Stomach (tissue), 9 donors: Measurements from ENCODE around the gene PDE4D. TPM values are rescaled to one million over a fixed set of nuclear protein-coding genes. Genes with fewer than 3 reads are reported as not detected.

ENCODE experiments used
- DNase-seq, 2 donors: peaks; one replicate each; pipeline versions ENCODE4 v3.0.0 to v3.0.0-alpha.2; 2013 to 2019
- H3K27ac ChIP-seq, 5 donors: fragments of 200-600 bp in 4 of 5; sonication (generic) in 4 of 5; one replicate each; pipeline ENCODE4 v1.5.1; 2013 to 2019; ENCODE audit warnings: mild to moderate bottlenecking in 1 of 5, moderate library complexity in 1 of 5
- H3K27me3 ChIP-seq, 3 donors: fragments of 200-600 bp; sonication (generic); one replicate each; pipeline ENCODE4 v1.5.1; 2017 to 2019; ENCODE audit warnings: mixed run types in 1 of 3
- H3K36me3 ChIP-seq, 4 donors: fragments of 200-600 bp; sonication (generic); 1 replicate in 3 of 4; 2 replicates in 1 of 4; pipeline ENCODE4 v1.5.1; 2016 to 2019
- H3K4me1 ChIP-seq, 4 donors: fragments of 200-600 bp; sonication (generic); one replicate each; pipeline ENCODE4 v1.5.1; 2016 to 2019
- H3K4me3 ChIP-seq, 4 donors: fragments of 200-600 bp; sonication (generic) in 3 of 4; one replicate each; pipeline ENCODE4 v1.5.1; 2016 to 2019; ENCODE audit warnings: mild to moderate bottlenecking in 1 of 4
- H3K9me3 ChIP-seq, 4 donors: fragments of 200-600 bp; sonication (generic); one replicate each; pipeline ENCODE4 v1.5.1; 2016 to 2019
- CTCF ChIP-seq, 7 experiments: fragments of 450-650 bp in 4 of 7; fragments of 200-600 bp in 3 of 7; sonication (generic) in 3 of 7; IDR thresholded peaks; one replicate each; pipeline ENCODE4 v1.5.1; 2016 to 2019; ENCODE audit warnings: antibody characterized with exemption in 7 of 7, control low read depth in 2 of 7, mild to moderate bottlenecking in 1 of 7
- EP300 ChIP-seq: sonication (generic); formaldehyde crosslinking; IDR thresholded peaks from one replicate; pipeline ENCODE4 v1.6.1; 2017; ENCODE audit warnings: antibody characterized with exemption
- POLR2A ChIP-seq, 4 donors: fragments of 450-650 bp; IDR thresholded peaks; one replicate each; pipeline ENCODE4 v1.6.1; 2016; ENCODE audit warnings: antibody characterized with exemption in 4 of 4, control low read depth in 2 of 4, mild to moderate bottlenecking in 1 of 4, moderate library complexity in 1 of 4
- POLR2AphosphoS5 ChIP-seq, 3 donors: sonication (generic); formaldehyde crosslinking; IDR thresholded peaks; one replicate each; pipeline ENCODE4 v1.6.1; 2016; ENCODE audit warnings: antibody characterized with exemption in 3 of 3
- WGBS, 5 donors: extraction: QIAGEN DNeasy Blood & Tissue Kit in 3 of 5; methylation state at CpG; one replicate each; pipeline versions ENCODE4 v1.1.5 to v1.1.7; 2013 to 2018; 5-methylcytosine and 5-hydroxymethylcytosine counted together
- intact Hi-C: fragments of 100-400 bp; cut with DNase I; formaldehyde crosslinking; loops from one replicate; pipeline ENCODE4 v1.15.1; 2023; ENCODE audit warnings: low total_unique reads
- polyA plus RNA-seq, 3 donors: library from polyadenylated mRNA; stranded (reverse); fragments of 200-250 nt; gene quantifications; one replicate each; pipeline ENCODE4 v1.2.3, GENCODE V29; 2013
- total RNA-seq, 5 donors: library from RNA; depleted of rRNA; stranded (reverse); fragments of >200 nt; gene quantifications; one replicate each; pipeline versions ENCODE4 v1.1.0 to v1.2.3, GENCODE V29; 2014 to 2016
- donor health status: healthy with polysubstance abuse.
- donor health status: Bipolar disorder and iron deficiency.
- donor health status: healthy.

The PDE4D gene
- total and polyA plus RNA-seq, 8 donors: 3.1 to 147 (median 97.3) TPM

GRCh38 chr5:59725392-59725767 is 168.1 kb downstream of the PDE4D start:
- Histone ChIP-seq H3K27ac (no peak overlapping the region), H3K9me3 (no peaks in the 10 kb centered on the region)
- TF ChIP-seq POLR2A (IDR thresholded peaks at IDR 0.05) (no peak), CTCF (IDR thresholded peaks at IDR 0.05) (no peak), POLR2AphosphoS5 (IDR thresholded peaks at IDR 0.05) (no peak), EP300 (no peak)

GRCh38 chr5:59724482-59725391 is 168.8 kb downstream of the PDE4D start:
- no peak overlapping the region for H3K27ac ChIP-seq
- intact Hi-C loops: no loop called here
- H3K36me3 ChIP-seq: no peaks in the 10 kb centered on the region
- peak in 1 of 2 donors; percentile 51 for DNase-seq
- no peaks in the 10 kb centered on the region for H3K27me3 ChIP-seq
- H3K4me3 ChIP-seq: no peak overlapping the region
- WGBS, 5 donors: 78 to 85% (median 82%) methylated on average over 4 of the region's 4 CpGs
- peak in 5 of 7 experiments; percentile 28 to 58 (median 48) for TF ChIP-seq CTCF (IDR thresholded peaks at IDR 0.05)
- TF ChIP-seq POLR2A (IDR thresholded peaks at IDR 0.05): no peak
- no peaks in the 10 kb centered on the region for H3K9me3 ChIP-seq
- H3K4me1 ChIP-seq: peaks cover 0 to 9% (median 2%) of the 10 kb centered on the region in 4 donors

More at GRCh38 chr5:59725392-59725767, 168.1 kb downstream of the PDE4D start:
- Histone ChIP-seq H3K4me1 (peaks cover 0 to 9% (median 2%) of the 10 kb centered on the region in 4 donors), H3K36me3 (no peaks in the 10 kb centered on the region), H3K27me3 (no peaks in the 10 kb centered on the region), H3K4me3 (no peak overlapping the region)
- no peak for DNase-seq
- intact Hi-C loops: no loop called here
- WGBS, 5 donors: 79 to 86% (median 81%) methylated on average over 1 of the region's 1 CpG

- WGBS, 5 donors: 81 to 87% (median 85%) methylated on average over 2 of the region's 2 CpGs
- Histone ChIP-seq H3K9me3 (no peaks in the 10 kb centered on the region), H3K36me3 (no peaks in the 10 kb centered on the region), H3K4me3 (no peak overlapping the region), H3K4me1 (peaks cover 0 to 9% (median 0%) of the 10 kb centered on the region in 4 donors), H3K27ac (no peak overlapping the region), H3K27me3 (no peaks in the 10 kb centered on the region)
- TF ChIP-seq CTCF (IDR thresholded peaks at IDR 0.05) (no peak), EP300 (no peak), POLR2AphosphoS5 (IDR thresholded peaks at IDR 0.05) (no peak), POLR2A (IDR thresholded peaks at IDR 0.05) (no peak)
- DNase-seq: no peak
- intact Hi-C loops: no loop called here
Measured at GRCh38 chr5:59722874-59723273, 170.7 kb downstream of the PDE4D start.

GRCh38 chr5:59721741-59722140 is 171.8 kb downstream of the PDE4D start:
- intact Hi-C loops: no loop called here
- peaks cover 0 to 9% (median 0%) of the 10 kb centered on the region in 4 donors for H3K4me1 ChIP-seq
- no peaks in the 10 kb centered on the region for H3K36me3 ChIP-seq
- no peak overlapping the region for H3K27ac ChIP-seq
- no peaks in the 10 kb centered on the region for H3K9me3 ChIP-seq
- DNase-seq: no peak
- H3K4me3 ChIP-seq: no peak overlapping the region
- WGBS, 5 donors: 92 to 98% (median 95%) methylated on average over 3 of the region's 3 CpGs
- no peaks in the 10 kb centered on the region for H3K27me3 ChIP-seq
- TF ChIP-seq POLR2A (IDR thresholded peaks at IDR 0.05) (no peak), EP300 (no peak), POLR2AphosphoS5 (IDR thresholded peaks at IDR 0.05) (no peak), CTCF (IDR thresholded peaks at IDR 0.05) (no peak)
